ENCODE measurements around the gene FBXL7. TPM values are rescaled to one million over a fixed set of nuclear protein-coding genes. Genes with fewer than 3 reads are reported as not detected.

FBXL7 gene
- total and polyA plus RNA-seq, 4 donors = 1.9 to 15.5 (median 6.6) TPM

GRCh38 chr5:15827741-15828140, 327.8 kb downstream of the FBXL7 start:
- TF ChIP-seq, protein P1, sequence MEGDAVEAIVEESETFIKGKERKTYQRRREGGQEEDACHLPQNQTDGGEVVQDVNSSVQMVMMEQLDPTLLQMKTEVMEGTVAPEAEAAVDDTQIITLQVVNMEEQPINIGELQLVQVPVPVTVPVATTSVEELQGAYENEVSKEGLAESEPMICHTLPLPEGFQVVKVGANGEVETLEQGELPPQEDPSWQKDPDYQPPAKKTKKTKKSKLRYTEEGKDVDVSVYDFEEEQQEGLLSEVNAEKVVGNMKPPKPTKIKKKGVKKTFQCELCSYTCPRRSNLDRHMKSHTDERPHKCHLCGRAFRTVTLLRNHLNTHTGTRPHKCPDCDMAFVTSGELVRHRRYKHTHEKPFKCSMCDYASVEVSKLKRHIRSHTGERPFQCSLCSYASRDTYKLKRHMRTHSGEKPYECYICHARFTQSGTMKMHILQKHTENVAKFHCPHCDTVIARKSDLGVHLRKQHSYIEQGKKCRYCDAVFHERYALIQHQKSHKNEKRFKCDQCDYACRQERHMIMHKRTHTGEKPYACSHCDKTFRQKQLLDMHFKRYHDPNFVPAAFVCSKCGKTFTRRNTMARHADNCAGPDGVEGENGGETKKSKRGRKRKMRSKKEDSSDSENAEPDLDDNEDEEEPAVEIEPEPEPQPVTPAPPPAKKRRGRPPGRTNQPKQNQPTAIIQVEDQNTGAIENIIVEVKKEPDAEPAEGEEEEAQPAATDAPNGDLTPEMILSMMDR (IDR thresholded peaks at IDR 0.05; ENCODE audit: control extremely low read depth, extremely low read depth) = no peak
- ATAC-seq (ENCODE audit: insufficient read depth, low FRiP score) = no peak

DNA sequence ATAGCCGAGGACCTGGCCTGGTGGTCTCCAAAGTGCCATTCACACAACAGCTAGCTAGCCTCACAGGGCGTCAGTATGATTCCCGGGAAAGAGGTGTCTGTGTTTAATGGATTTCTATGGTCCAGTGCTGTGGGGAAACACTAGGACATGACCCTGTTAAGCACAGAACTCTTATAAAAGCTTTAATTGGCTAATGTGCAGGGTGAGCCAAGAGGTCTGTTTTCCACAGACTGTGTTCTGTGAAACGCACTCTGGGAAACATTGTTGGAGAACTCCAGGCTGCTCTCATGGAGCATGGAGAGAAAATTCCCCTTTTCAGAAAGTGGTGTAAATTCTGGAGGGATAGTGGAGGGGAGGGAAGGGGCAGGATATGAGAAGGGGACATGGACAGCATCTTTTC, 331.4 kb downstream of the FBXL7 start:
- DNase-seq = peak in 1 of 3 donors; percentile 37
- WGBS, 2 donors = 84 to 87% methylated on average over 4 of the region's 4 CpGs

More at GRCh38 chr5:15827741-15828140, 327.8 kb downstream of the FBXL7 start:
- no peak for DNase-seq
- H3K4me1 ChIP-seq (ENCODE audit: control insufficient read depth in 5 of 5, insufficient read depth in 5 of 5, low read length in 5 of 5) = peaks cover 0 to 22% (median 11%) of the 10 kb centered on the region in 5 donors
- no peak overlapping the region for H3K27ac ChIP-seq (ENCODE audit: low read depth in 1 of 2, low read length in 1 of 2)
- H3K4me3 ChIP-seq = no peak overlapping the region
- no peak overlapping the region for H3K9ac ChIP-seq (ENCODE audit: insufficient read depth in 1 of 2, low read length in 2 of 2)
- H3K9me3 ChIP-seq (ENCODE audit: control insufficient read depth in 4 of 4, insufficient read depth in 3 of 4, low read length in 3 of 4) = no peaks in the 10 kb centered on the region
- WGBS, 2 donors = 74 to 92% methylated on average over 1 of the region's 1 CpG
- H3K36me3 ChIP-seq (ENCODE audit: control insufficient read depth in 4 of 4, insufficient read depth in 4 of 4, low read length in 4 of 4) = no peaks in the 10 kb centered on the region
- H3K27me3 ChIP-seq (ENCODE audit: control insufficient read depth in 3 of 3, insufficient read depth in 3 of 3, low read length in 2 of 3) = no peaks in the 10 kb centered on the region

GRCh38 chr5:15833365-15833764, 333.4 kb downstream of the FBXL7 start:
- H3K9me3 ChIP-seq (ENCODE audit: control insufficient read depth in 4 of 4, insufficient read depth in 3 of 4, low read length in 3 of 4) = peaks cover 0 to 2% (median 0%) of the 10 kb centered on the region in 4 donors
- DNase-seq (no peak), ATAC-seq (ENCODE audit: insufficient read depth, low FRiP score) (no peak)
- WGBS, 2 donors = 87 to 90% methylated on average over 4 of the region's 4 CpGs
- H3K27ac ChIP-seq (ENCODE audit: low read depth in 1 of 2, low read length in 1 of 2) = no peak overlapping the region
- H3K9ac ChIP-seq (ENCODE audit: insufficient read depth in 1 of 2, low read length in 2 of 2) = no peak overlapping the region
- H3K4me1 ChIP-seq (ENCODE audit: control insufficient read depth in 5 of 5, insufficient read depth in 5 of 5, low read length in 5 of 5) = peaks cover 2 to 62% (median 29%) of the 10 kb centered on the region in 5 donors
- H3K4me3 ChIP-seq = no peak overlapping the region
- TF ChIP-seq, protein P1 (IDR thresholded peaks at IDR 0.05; ENCODE audit: control extremely low read depth, extremely low read depth) = no peak
- H3K27me3 ChIP-seq (ENCODE audit: control insufficient read depth in 3 of 3, insufficient read depth in 3 of 3, low read length in 2 of 3) = no peaks in the 10 kb centered on the region
- peaks cover 0 to 3% (median 0%) of the 10 kb centered on the region in 4 donors for H3K36me3 ChIP-seq (ENCODE audit: control insufficient read depth in 4 of 4, insufficient read depth in 4 of 4, low read length in 4 of 4)

More for the DNA sequence above, 331.4 kb downstream of the FBXL7 start:
- Histone ChIP-seq H3K9ac (ENCODE audit: insufficient read depth in 1 of 2, low read length in 2 of 2) (no peak overlapping the region), H3K27me3 (ENCODE audit: control insufficient read depth in 3 of 3, insufficient read depth in 3 of 3, low read length in 2 of 3) (no peaks in the 10 kb centered on the region), H3K36me3 (ENCODE audit: control insufficient read depth in 4 of 4, insufficient read depth in 4 of 4, low read length in 4 of 4) (no peaks in the 10 kb centered on the region), H3K4me3 (no peak overlapping the region), H3K4me1 (ENCODE audit: control insufficient read depth in 5 of 5, insufficient read depth in 5 of 5, low read length in 5 of 5) (peaks cover 0 to 42% (median 15%) of the 10 kb centered on the region in 5 donors), H3K9me3 (ENCODE audit: control insufficient read depth in 4 of 4, insufficient read depth in 3 of 4, low read length in 3 of 4) (no peaks in the 10 kb centered on the region), H3K27ac (ENCODE audit: low read depth in 1 of 2, low read length in 1 of 2) (no peak overlapping the region)
- TF ChIP-seq, protein P1 (IDR thresholded peaks at IDR 0.05; ENCODE audit: control extremely low read depth, extremely low read depth) = no peak
- ATAC-seq (ENCODE audit: insufficient read depth, low FRiP score) = no peak
